Vagina (tissue), 2 donors: Measurements from ENCODE around the gene CHST9. TPM values are rescaled to one million over a fixed set of nuclear protein-coding genes. Genes with fewer than 3 reads are reported as not detected.

Experiments used
- DNase-seq, 2 donors: peaks; one replicate each; pipeline ENCODE4 v3.0.0-alpha.2; 2017; ENCODE audit errors: extremely low spot score in 2 of 2
- H3K27ac ChIP-seq: fragments of 200-600 bp; sonication (generic); one replicate; pipeline ENCODE4 v1.5.1; 2019
- H3K27me3 ChIP-seq: fragments of 200-600 bp; sonication (generic); one replicate; pipeline ENCODE4 v1.5.1; 2019
- H3K36me3 ChIP-seq, 2 donors: fragments of 200-600 bp; sonication (generic); one replicate each; pipeline ENCODE4 v1.5.1; 2017 to 2019
- H3K4me1 ChIP-seq: fragments of 200-600 bp; sonication (generic); one replicate; pipeline ENCODE4 v1.5.1; 2019
- H3K4me3 ChIP-seq, 2 donors: fragments of 200-600 bp; sonication (generic); 1 replicate in 1 of 2; 2 replicates in 1 of 2; pipeline ENCODE4 v1.5.1; 2016 to 2019
- H3K9me3 ChIP-seq: fragments of 200-600 bp; sonication (generic); one replicate; pipeline ENCODE4 v1.5.1; 2019
- CTCF ChIP-seq, 3 experiments: fragments of 450-650 bp in 2 of 3; fragments of 200-600 bp in 1 of 3; sonication (generic) in 1 of 3; IDR thresholded peaks; one replicate each; pipeline ENCODE4 v1.5.1; 2017 to 2019; ENCODE audit warnings: antibody characterized with exemption in 3 of 3, mild to moderate bottlenecking in 2 of 3, moderate library complexity in 2 of 3
- POLR2A ChIP-seq, 2 donors: fragments of 450-650 bp; IDR thresholded peaks; one replicate each; pipeline ENCODE4 v1.6.1; 2017; ENCODE audit warnings: antibody characterized with exemption in 2 of 2, mild to moderate bottlenecking in 2 of 2, moderate library complexity in 2 of 2
- POLR2AphosphoS5 ChIP-seq, 2 donors: sonication (generic); formaldehyde crosslinking; IDR thresholded peaks; one replicate each; pipeline ENCODE4 v1.9.0; 2017; ENCODE audit warnings: antibody characterized with exemption in 2 of 2, mild to moderate bottlenecking in 2 of 2, low read depth in 1 of 2; ENCODE audit not compliant: insufficient read depth in 1 of 2
- intact Hi-C: fragments of 100-400 bp; cut with DNase I; formaldehyde crosslinking; loops from one replicate; pipeline ENCODE4 v1.15.1; 2023
- total RNA-seq: library from RNA; depleted of rRNA; stranded (reverse); fragments of >200 nt; gene quantifications from one replicate; pipeline ENCODE4 v1.2.3, GENCODE V29; 2016

CHST9 gene
- total RNA-seq, 1 donor from 2014 or later: 0.74 TPM

- Histone ChIP-seq H3K4me1 (no peaks in the 10 kb centered on the region), H3K4me3 (no peak overlapping the region), H3K9me3 (no peaks in the 10 kb centered on the region), H3K27me3 (no peaks in the 10 kb centered on the region), H3K36me3 (no peaks in the 10 kb centered on the region), H3K27ac (no peak overlapping the region)
- DNase-seq: no peak
- TF ChIP-seq CTCF (IDR thresholded peaks at IDR 0.05): no peak
- TF ChIP-seq POLR2A (IDR thresholded peaks at IDR 0.05): no peak
- no peak for TF ChIP-seq POLR2AphosphoS5 (IDR thresholded peaks at IDR 0.05; ENCODE audit: insufficient read depth in 1 of 2, low read depth in 1 of 2)
- intact Hi-C loops: no loop called here
These were observed 49.5 kb downstream of the CHST9 start for GRCh38 chr18:27135504-27136207.

- no peak for TF ChIP-seq POLR2A (IDR thresholded peaks at IDR 0.05)
- no peak for TF ChIP-seq POLR2AphosphoS5 (IDR thresholded peaks at IDR 0.05; ENCODE audit: insufficient read depth in 1 of 2, low read depth in 1 of 2)
- no peak for TF ChIP-seq CTCF (IDR thresholded peaks at IDR 0.05)
- Histone ChIP-seq H3K27me3 (no peaks in the 10 kb centered on the region), H3K9me3 (no peaks in the 10 kb centered on the region), H3K4me1 (no peaks in the 10 kb centered on the region), H3K36me3 (no peaks in the 10 kb centered on the region), H3K4me3 (no peak overlapping the region), H3K27ac (no peak overlapping the region)
- intact Hi-C loops: no loop called here
- DNase-seq: no peak
These were observed 55.0 kb downstream of the CHST9 start for GRCh38 chr18:27130065-27130630.

DNA sequence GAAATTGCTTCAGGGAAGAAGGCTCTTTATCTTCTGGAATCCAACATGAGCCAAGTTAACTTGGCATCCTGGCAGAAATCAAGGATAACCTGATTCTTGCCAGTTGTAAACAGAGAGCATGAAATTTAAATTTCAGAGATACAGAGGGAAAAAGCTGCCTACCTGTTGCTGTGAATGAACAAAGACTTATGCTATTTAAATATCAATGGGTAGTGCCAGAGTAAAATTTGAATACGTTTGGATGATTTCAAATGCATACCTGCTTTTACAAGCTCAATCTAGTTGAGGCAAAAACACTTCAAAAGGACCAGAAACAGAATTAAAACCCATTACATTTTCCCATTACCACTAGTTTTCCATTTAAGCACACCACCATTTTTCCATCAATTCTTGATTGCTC is 60.9 kb downstream of the CHST9 start:
- Histone ChIP-seq H3K27me3 (no peaks in the 10 kb centered on the region), H3K36me3 (no peaks in the 10 kb centered on the region), H3K27ac (no peak overlapping the region), H3K4me3 (no peak overlapping the region), H3K9me3 (no peaks in the 10 kb centered on the region), H3K4me1 (no peaks in the 10 kb centered on the region)
- intact Hi-C loops: no loop called here
- DNase-seq: no peak
- TF ChIP-seq POLR2A (IDR thresholded peaks at IDR 0.05): no peak
- TF ChIP-seq POLR2AphosphoS5 (IDR thresholded peaks at IDR 0.05; ENCODE audit: insufficient read depth in 1 of 2, low read depth in 1 of 2): no peak
- no peak for TF ChIP-seq CTCF (IDR thresholded peaks at IDR 0.05)

DNA sequence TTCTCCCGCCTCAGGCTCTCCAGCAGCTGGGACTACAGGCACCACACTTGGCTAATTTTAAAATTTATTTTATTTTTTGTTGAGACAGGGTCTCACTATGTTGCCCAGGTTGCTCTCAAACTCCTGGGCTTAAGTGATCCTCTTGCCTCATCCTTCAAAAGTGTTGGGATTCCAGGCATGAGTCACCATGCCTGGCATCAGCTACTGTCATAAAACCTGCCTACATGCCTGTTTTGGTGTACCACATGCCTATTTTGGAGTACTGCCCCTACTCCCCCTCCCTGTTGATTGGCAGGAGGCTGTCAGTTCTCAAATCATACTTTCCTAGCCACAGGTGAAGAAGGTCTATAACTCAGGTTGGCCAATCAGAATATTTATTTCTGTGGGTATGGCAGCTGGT is 64.0 kb downstream of the CHST9 start:
- no peak for TF ChIP-seq CTCF (IDR thresholded peaks at IDR 0.05)
- no peak for TF ChIP-seq POLR2A (IDR thresholded peaks at IDR 0.05)
- TF ChIP-seq POLR2AphosphoS5 (IDR thresholded peaks at IDR 0.05; ENCODE audit: insufficient read depth in 1 of 2, low read depth in 1 of 2): no peak
- Histone ChIP-seq H3K9me3 (no peaks in the 10 kb centered on the region), H3K4me1 (no peaks in the 10 kb centered on the region), H3K27ac (no peak overlapping the region), H3K36me3 (no peaks in the 10 kb centered on the region), H3K27me3 (no peaks in the 10 kb centered on the region), H3K4me3 (no peak overlapping the region)
- intact Hi-C loops: no loop called here
- no peak for DNase-seq

DNA sequence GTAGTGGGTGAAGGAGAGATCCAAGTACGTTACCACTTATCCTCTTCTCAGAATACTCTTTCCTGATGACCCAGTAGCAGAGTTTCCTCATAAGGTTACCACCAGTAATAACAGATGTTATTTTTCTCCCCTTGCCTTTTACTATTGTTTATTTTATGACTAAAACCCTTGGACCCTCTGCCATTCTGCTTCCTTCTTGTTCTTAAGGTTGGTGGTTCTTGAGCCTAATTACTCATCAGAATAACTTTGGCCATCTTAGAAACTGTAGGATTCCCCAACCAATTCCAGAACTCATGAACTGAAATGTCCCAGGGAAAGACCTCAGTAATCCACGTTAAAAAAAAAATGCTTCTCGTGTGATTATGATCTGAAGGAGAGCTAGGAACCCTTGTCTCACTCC is 64.9 kb downstream of the CHST9 start:
- DNase-seq: no peak
- TF ChIP-seq POLR2AphosphoS5 (IDR thresholded peaks at IDR 0.05; ENCODE audit: insufficient read depth in 1 of 2, low read depth in 1 of 2) (no peak), CTCF (IDR thresholded peaks at IDR 0.05) (no peak), POLR2A (IDR thresholded peaks at IDR 0.05) (no peak)
- no peak overlapping the region for H3K27ac ChIP-seq

More for the DNA sequence above, 64.9 kb downstream of the CHST9 start:
- Histone ChIP-seq H3K27me3 (no peaks in the 10 kb centered on the region), H3K4me1 (no peaks in the 10 kb centered on the region), H3K9me3 (no peaks in the 10 kb centered on the region), H3K36me3 (no peaks in the 10 kb centered on the region), H3K4me3 (no peak overlapping the region)
- intact Hi-C loops: no loop called here
